ENCODE data around the gene RANBP17.

Gene RANBP17

DNA sequence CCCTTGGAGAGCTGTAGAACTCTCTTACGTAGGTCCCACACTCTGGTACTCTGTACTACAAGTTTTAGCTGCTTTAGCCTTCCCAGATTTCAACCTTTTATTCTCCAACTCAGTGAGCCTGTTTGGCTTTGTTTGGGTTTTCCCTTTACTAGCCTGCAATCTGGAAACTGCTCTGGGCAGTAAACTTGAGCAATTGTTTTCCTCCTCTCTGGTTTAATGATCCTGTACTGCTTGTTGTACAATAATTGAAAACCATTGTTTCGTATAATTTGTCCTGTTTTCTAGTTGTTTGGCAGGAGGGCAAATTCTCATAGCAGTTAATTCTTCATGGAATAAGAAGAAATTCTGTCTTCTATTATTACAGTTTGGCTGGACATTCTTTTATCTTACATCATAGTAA, 384.4 kb downstream of the RANBP17 start:
- TF ChIP-seq, protein P1, sequence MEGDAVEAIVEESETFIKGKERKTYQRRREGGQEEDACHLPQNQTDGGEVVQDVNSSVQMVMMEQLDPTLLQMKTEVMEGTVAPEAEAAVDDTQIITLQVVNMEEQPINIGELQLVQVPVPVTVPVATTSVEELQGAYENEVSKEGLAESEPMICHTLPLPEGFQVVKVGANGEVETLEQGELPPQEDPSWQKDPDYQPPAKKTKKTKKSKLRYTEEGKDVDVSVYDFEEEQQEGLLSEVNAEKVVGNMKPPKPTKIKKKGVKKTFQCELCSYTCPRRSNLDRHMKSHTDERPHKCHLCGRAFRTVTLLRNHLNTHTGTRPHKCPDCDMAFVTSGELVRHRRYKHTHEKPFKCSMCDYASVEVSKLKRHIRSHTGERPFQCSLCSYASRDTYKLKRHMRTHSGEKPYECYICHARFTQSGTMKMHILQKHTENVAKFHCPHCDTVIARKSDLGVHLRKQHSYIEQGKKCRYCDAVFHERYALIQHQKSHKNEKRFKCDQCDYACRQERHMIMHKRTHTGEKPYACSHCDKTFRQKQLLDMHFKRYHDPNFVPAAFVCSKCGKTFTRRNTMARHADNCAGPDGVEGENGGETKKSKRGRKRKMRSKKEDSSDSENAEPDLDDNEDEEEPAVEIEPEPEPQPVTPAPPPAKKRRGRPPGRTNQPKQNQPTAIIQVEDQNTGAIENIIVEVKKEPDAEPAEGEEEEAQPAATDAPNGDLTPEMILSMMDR (IDR thresholded peaks at IDR 0.05; ENCODE audit: low read depth, low read length, poor library complexity, severe bottlenecking) = no peak
- no peak for TF ChIP-seq EZH2phosphoT487 (IDR thresholded peaks at IDR 0.05; ENCODE audit: borderline replicate concordance, low read length)
- Histone ChIP-seq H3F3A (ENCODE audit: control insufficient read depth, insufficient read depth) (no peaks in the 10 kb centered on the region), H3K4me2 (ENCODE audit: low read length) (no peak overlapping the region), H3K79me2 (ENCODE audit: control insufficient read depth, low read length) (no peaks in the 10 kb centered on the region), H3K36me3 (ENCODE audit: control insufficient read depth, low read length) (no peaks in the 10 kb centered on the region), H3K9me3 (ENCODE audit: control insufficient read depth, insufficient read depth, low read length) (peaks cover 3% of the 10 kb centered on the region; the same call in 1 of the 2 replicates), H3K27me3 (ENCODE audit: control insufficient read depth, low read length) (no peaks in the 10 kb centered on the region), H3K9me2 (replicated peaks; ENCODE audit: control insufficient read depth, low read length) (no peaks in the 10 kb centered on the region), H4K20me1 (ENCODE audit: control insufficient read depth, insufficient read depth, low read depth, low read length) (no peaks in the 10 kb centered on the region), H3K4me3 (ENCODE audit: low read length) (no peak overlapping the region), H3K27ac (ENCODE audit: low read depth, low read length) (no peak overlapping the region), H3K4me1 (ENCODE audit: control insufficient read depth, low read length) (no peaks in the 10 kb centered on the region)

DNA sequence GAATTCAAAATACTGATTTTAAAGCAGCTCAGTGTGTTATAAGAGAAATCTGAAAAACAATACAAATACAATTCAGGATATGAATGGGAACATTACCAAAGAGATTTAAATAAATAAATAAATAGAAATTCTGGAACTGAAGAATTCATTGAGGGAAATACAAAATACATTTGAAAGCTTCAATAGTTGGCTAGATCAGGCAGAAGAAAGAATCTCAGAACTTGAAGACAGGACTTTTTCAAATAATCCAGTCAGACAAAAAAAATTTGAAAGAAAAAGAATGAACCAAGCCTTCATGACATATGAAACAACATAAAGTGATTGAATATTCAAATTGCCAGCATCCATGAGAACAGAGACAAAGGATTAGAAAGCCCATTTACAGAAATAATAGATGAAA, 387.6 kb downstream of the RANBP17 start:
- H3K4me2 ChIP-seq (ENCODE audit: low read length) = no peak overlapping the region
- H3K27me3 ChIP-seq (ENCODE audit: control insufficient read depth, low read length) = no peaks in the 10 kb centered on the region
- H3F3A ChIP-seq (ENCODE audit: control insufficient read depth, insufficient read depth) = no peaks in the 10 kb centered on the region
- no peaks in the 10 kb centered on the region for H3K36me3 ChIP-seq (ENCODE audit: control insufficient read depth, low read length)
- no peak for TF ChIP-seq EZH2phosphoT487 (IDR thresholded peaks at IDR 0.05; ENCODE audit: borderline replicate concordance, low read length)
- TF ChIP-seq, protein P1 (IDR thresholded peaks at IDR 0.05; ENCODE audit: low read depth, low read length, poor library complexity, severe bottlenecking) = no peak
- no peaks in the 10 kb centered on the region for H3K4me1 ChIP-seq (ENCODE audit: control insufficient read depth, low read length)
- no peak overlapping the region for H3K27ac ChIP-seq (ENCODE audit: low read depth, low read length)
- H3K9me2 ChIP-seq (replicated peaks; ENCODE audit: control insufficient read depth, low read length) = no peaks in the 10 kb centered on the region
- H3K79me2 ChIP-seq (ENCODE audit: control insufficient read depth, low read length) = no peaks in the 10 kb centered on the region
- no peaks in the 10 kb centered on the region for H4K20me1 ChIP-seq (ENCODE audit: control insufficient read depth, insufficient read depth, low read depth, low read length)
- no peak overlapping the region for H3K4me3 ChIP-seq (ENCODE audit: low read length)
- peaks cover 3% of the 10 kb centered on the region; the same call in 1 of the 2 replicates for H3K9me3 ChIP-seq (ENCODE audit: control insufficient read depth, insufficient read depth, low read length)

DNA sequence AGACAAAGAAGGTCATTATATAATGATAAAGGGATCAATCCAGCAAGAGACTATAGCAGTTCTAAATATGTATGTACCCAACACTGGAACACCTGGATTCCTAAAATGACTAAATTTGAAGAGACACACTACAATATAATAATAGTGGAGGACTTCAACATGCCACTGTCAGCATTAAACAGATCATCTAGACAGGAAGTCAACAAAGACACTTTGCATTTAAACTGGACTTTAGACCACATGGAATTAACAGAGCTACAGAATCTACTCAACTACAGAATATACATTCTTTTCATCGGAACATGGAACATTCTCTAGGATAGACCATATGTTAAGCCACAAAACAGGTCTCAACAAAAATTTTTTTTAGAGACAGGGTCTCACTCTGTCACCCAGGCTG, 388.9 kb downstream of the RANBP17 start:
- H3K4me2 ChIP-seq (ENCODE audit: low read length) = no peak overlapping the region
- H4K20me1 ChIP-seq (ENCODE audit: control insufficient read depth, insufficient read depth, low read depth, low read length) = no peaks in the 10 kb centered on the region
- no peak overlapping the region for H3K27ac ChIP-seq (ENCODE audit: low read depth, low read length)
- no peak overlapping the region for H3K4me3 ChIP-seq (ENCODE audit: low read length)
- TF ChIP-seq, protein P1 (IDR thresholded peaks at IDR 0.05; ENCODE audit: low read depth, low read length, poor library complexity, severe bottlenecking) = no peak
- TF ChIP-seq EZH2phosphoT487 (IDR thresholded peaks at IDR 0.05; ENCODE audit: borderline replicate concordance, low read length) = no peak
- H3K27me3 ChIP-seq (ENCODE audit: control insufficient read depth, low read length) = no peaks in the 10 kb centered on the region
- no peaks in the 10 kb centered on the region for H3F3A ChIP-seq (ENCODE audit: control insufficient read depth, insufficient read depth)
- no peaks in the 10 kb centered on the region for H3K4me1 ChIP-seq (ENCODE audit: control insufficient read depth, low read length)
- H3K79me2 ChIP-seq (ENCODE audit: control insufficient read depth, low read length) = no peaks in the 10 kb centered on the region
- H3K9me2 ChIP-seq (replicated peaks; ENCODE audit: control insufficient read depth, low read length) = no peaks in the 10 kb centered on the region
- H3K9me3 ChIP-seq (ENCODE audit: control insufficient read depth, insufficient read depth, low read length) = peaks cover 3% of the 10 kb centered on the region; the same call in 1 of the 2 replicates
- H3K36me3 ChIP-seq (ENCODE audit: control insufficient read depth, low read length) = no peaks in the 10 kb centered on the region

Data from DOHH2 (cell line).